ENCODE data around the gene CLDN25. TPM values are rescaled to one million over a fixed set of nuclear protein-coding genes. Genes with fewer than 3 reads are reported as not detected.
"Not testable (repeated sequence)": the region's sequence is repeated elsewhere in the genome, so short reads cannot be mapped to it uniquely, and the experiment has no call there.

Gene CLDN25
- total and polyA plus RNA-seq, 3 donors from 2014 or later = not detected

- DNase-seq = no peak
- H3K9me3 ChIP-seq = no peaks in the 10 kb centered on the region
- 98% methylated on average over 3 of the region's 3 CpGs for WGBS, 2 donors
- intact Hi-C loops (cut with DNase I; ENCODE audit: low total_unique reads) = no loop called here
- H3K27ac ChIP-seq = no peak overlapping the region
- no peaks in the 10 kb centered on the region for H3K27me3 ChIP-seq
- H3K4me3 ChIP-seq = no peak overlapping the region
- no peaks in the 10 kb centered on the region for H3K4me1 ChIP-seq
- no peak for TF ChIP-seq POLR2A (IDR thresholded peaks at IDR 0.05)
- no peak for TF ChIP-seq CTCF (IDR thresholded peaks at IDR 0.05)
- H3K36me3 ChIP-seq (ENCODE audit: low read depth, missing control alignments) = no peaks in the 10 kb centered on the region
These were observed 26.7 kb upstream of the CLDN25 start for GRCh38 chr11:113752932-113753331.

- 89 to 98% methylated on average over 3 of the region's 3 CpGs for WGBS, 2 donors
These were observed 19.4 kb upstream of the CLDN25 start for GRCh38 chr11:113760241-113760640.

GRCh38 chr11:113763040-113763439, 16.6 kb upstream of the CLDN25 start:
- H3K27me3 ChIP-seq; intact Hi-C loops (cut with DNase I; ENCODE audit: low total_unique reads); DNase-seq; H3K27ac ChIP-seq; H3K4me1 ChIP-seq; H3K4me3 ChIP-seq; H3K36me3 ChIP-seq (ENCODE audit: low read depth, missing control alignments); H3K9me3 ChIP-seq: not testable (repeated sequence)
- 93 to 97% methylated on average over 2 of the region's 2 CpGs for WGBS, 2 donors

More at GRCh38 chr11:113760241-113760640, 19.4 kb upstream of the CLDN25 start:
- intact Hi-C loops (cut with DNase I; ENCODE audit: low total_unique reads) = no loop called here
- Histone ChIP-seq H3K27me3 (no peaks in the 10 kb centered on the region), H3K4me1 (no peaks in the 10 kb centered on the region), H3K9me3 (no peaks in the 10 kb centered on the region), H3K36me3 (ENCODE audit: low read depth, missing control alignments) (no peaks in the 10 kb centered on the region), H3K27ac (no peak overlapping the region), H3K4me3 (no peak overlapping the region)
- DNase-seq = no peak
- TF ChIP-seq POLR2A (IDR thresholded peaks at IDR 0.05) = no peak
- no peak for TF ChIP-seq CTCF (IDR thresholded peaks at IDR 0.05)

- H3K9me3 ChIP-seq = no peaks in the 10 kb centered on the region
- no peaks in the 10 kb centered on the region for H3K4me1 ChIP-seq
- 94 to 95% methylated on average over 2 of the region's 2 CpGs for WGBS, 2 donors
- TF ChIP-seq POLR2A (IDR thresholded peaks at IDR 0.05) = no peak
- TF ChIP-seq CTCF (IDR thresholded peaks at IDR 0.05) = no peak
- no peaks in the 10 kb centered on the region for H3K36me3 ChIP-seq (ENCODE audit: low read depth, missing control alignments)
- H3K27me3 ChIP-seq = no peaks in the 10 kb centered on the region
- intact Hi-C loops (cut with DNase I; ENCODE audit: low total_unique reads) = no loop called here
- H3K27ac ChIP-seq = no peak overlapping the region
- no peak overlapping the region for H3K4me3 ChIP-seq
- no peak for DNase-seq
These were observed 14.9 kb upstream of the CLDN25 start for GRCh38 chr11:113764527-113765219.

- no peaks in the 10 kb centered on the region for H3K36me3 ChIP-seq (ENCODE audit: low read depth, missing control alignments)
- 64 to 78% methylated on average over 3 of the region's 3 CpGs for WGBS, 2 donors
- TF ChIP-seq POLR2A (IDR thresholded peaks at IDR 0.05) (no peak), CTCF (IDR thresholded peaks at IDR 0.05) (no peak)
- H3K4me3 ChIP-seq = no peak overlapping the region
- no peak for DNase-seq
- no peaks in the 10 kb centered on the region for H3K4me1 ChIP-seq
- no peaks in the 10 kb centered on the region for H3K9me3 ChIP-seq
- no peak overlapping the region for H3K27ac ChIP-seq
- intact Hi-C loops (cut with DNase I; ENCODE audit: low total_unique reads) = no loop called here
- H3K27me3 ChIP-seq = no peaks in the 10 kb centered on the region
These were observed 7.6 kb upstream of the CLDN25 start for GRCh38 chr11:113771964-113772363.
